Activated T-cell treated with anti-CD3 and anti-CD28 coated beads for 24 hours (primary cell): ENCODE data around the gene WRAP73.

Experiments
- DNase-seq: peaks from one replicate; pipeline ENCODE4 v3.0.0-alpha.2; 2020; ENCODE audit warnings: low read depth

WRAP73 gene

GRCh38 chr1:3649342-3650247, at the start of gene WRAP73:
WRAP73 (minus strand) TSS chr1:3650103; CDS start chr1:3649999, 104 bp downstream.
- peak; percentile 83 for DNase-seq

- DNase-seq: no peak
Measured at GRCh38 chr1:3699596-3699995, 49.7 kb upstream of the WRAP73 start.

GRCh38 chr1:3698660-3699408, 48.9 kb upstream of the WRAP73 start:
- no peak for DNase-seq

GRCh38 chr1:3697810-3698209, 47.9 kb upstream of the WRAP73 start:
- DNase-seq: no peak

- no peak for DNase-seq
Measured at GRCh38 chr1:3697104-3697503, 47.2 kb upstream of the WRAP73 start.

GRCh38 chr1:3696689-3697088, 46.8 kb upstream of the WRAP73 start:
- DNase-seq: no peak

- peak; percentile 12 for DNase-seq
Measured at GRCh38 chr1:3695326-3696217, 45.7 kb upstream of the WRAP73 start.

GRCh38 chr1:3693321-3693720, 43.4 kb upstream of the WRAP73 start:
- no peak for DNase-seq

- DNase-seq: no peak
Measured at GRCh38 chr1:3692598-3692997, 42.7 kb upstream of the WRAP73 start.

GRCh38 chr1:3691421-3692204, 41.7 kb upstream of the WRAP73 start:
- DNase-seq: no peak

GRCh38 chr1:3690282-3691065, 40.6 kb upstream of the WRAP73 start:
- DNase-seq: no peak

- no peak for DNase-seq
Measured at GRCh38 chr1:3689138-3689750, 39.3 kb upstream of the WRAP73 start.

GRCh38 chr1:3688356-3689137, 38.6 kb upstream of the WRAP73 start:
- DNase-seq: no peak

- DNase-seq: no peak
Measured at GRCh38 chr1:3687504-3687903, 37.6 kb upstream of the WRAP73 start.

- DNase-seq: no peak
Measured at GRCh38 chr1:3685906-3686305, 36.0 kb upstream of the WRAP73 start.

- DNase-seq: no peak
Measured at GRCh38 chr1:3685222-3685621, 35.3 kb upstream of the WRAP73 start.

GRCh38 chr1:3683992-3684391, 34.1 kb upstream of the WRAP73 start:
- DNase-seq: no peak

GRCh38 chr1:3683197-3683596, 33.3 kb upstream of the WRAP73 start:
- DNase-seq: no peak
